Keratinocyte (primary cell): Measurements from ENCODE around the gene PDE10A. TPM values are rescaled to one million over a fixed set of nuclear protein-coding genes. Genes with fewer than 3 reads are reported as not detected.
A peak's percentile ranks its signal among the peaks of the same experiment; 100 is the strongest.

Experiments
- DNase-seq: peaks from one replicate; pipeline ENCODE4 v3.0.0-alpha.2; 2011; ENCODE audit warnings: low read depth, missing footprints, low spot score
- FAIRE-seq: peaks from 2 replicates; lab custom pipeline; 2011; peaks lifted over from hg19 to GRCh38; lab: Jason Lieb, UNC
- H2AFZ ChIP-seq: 2 replicates; pipeline ENCODE4 v1.6.0; 2012; ENCODE audit warnings: low read length, control low read depth, inconsistent platforms; ENCODE audit not compliant: control insufficient read depth
- H3K27ac ChIP-seq: 2 replicates; pipeline ENCODE4 v1.5.1; 2011; ENCODE audit warnings: low read length; ENCODE audit not compliant: control insufficient read depth, insufficient read depth
- H3K27me3 ChIP-seq: 3 replicates; pipeline ENCODE4 v1.6.0; 2011; ENCODE audit warnings: low read length; ENCODE audit not compliant: control insufficient read depth, insufficient read depth; ENCODE audit errors: extremely low read depth
- H3K36me3 ChIP-seq, 2 experiments: 2 replicates in 1 of 2; 3 replicates in 1 of 2; pipeline ENCODE4 v1.5.1; 2011; ENCODE audit warnings: low read length in 2 of 2, mild to moderate bottlenecking in 1 of 2; ENCODE audit not compliant: control insufficient read depth in 2 of 2, insufficient read depth in 2 of 2; ENCODE audit errors: extremely low read depth in 1 of 2
- H3K4me1 ChIP-seq: 3 replicates; pipeline ENCODE4 v1.5.1; 2011; ENCODE audit warnings: low read length; ENCODE audit not compliant: control insufficient read depth, insufficient read depth; ENCODE audit errors: extremely low read depth
- H3K4me2 ChIP-seq: 3 replicates; pipeline ENCODE4 v1.6.0; 2011; ENCODE audit warnings: low read depth, low read length; ENCODE audit not compliant: control insufficient read depth, insufficient read depth; ENCODE audit errors: extremely low read depth
- H3K4me3 ChIP-seq, 3 experiments: fragments of 200-600 bp in 1 of 3; sonication (generic) in 1 of 3; 2 replicates in 2 of 3; 3 replicates in 1 of 3; pipeline ENCODE4 v1.5.1; 2011 to 2016; ENCODE audit warnings: low read length in 3 of 3, mild to moderate bottlenecking in 3 of 3, control low read depth in 2 of 3, inconsistent platforms in 1 of 3, low read depth in 1 of 3, mixed read lengths in 1 of 3, mixed run types in 1 of 3, moderate library complexity in 1 of 3; ENCODE audit not compliant: control insufficient read depth in 2 of 3, insufficient read depth in 2 of 3; ENCODE audit errors: extremely low read depth in 1 of 3
- H3K79me2 ChIP-seq: 2 replicates; pipeline ENCODE4 v1.6.0; 2012; ENCODE audit warnings: low read length; ENCODE audit not compliant: control insufficient read depth, insufficient read depth
- H3K9ac ChIP-seq: 3 replicates; pipeline ENCODE4 v1.6.0; 2011; ENCODE audit warnings: low read length; ENCODE audit not compliant: control insufficient read depth, insufficient read depth; ENCODE audit errors: extremely low read depth
- H3K9me1 ChIP-seq: 3 replicates; pipeline ENCODE4 v1.6.0; 2011; ENCODE audit warnings: low read length; ENCODE audit not compliant: control insufficient read depth, insufficient read depth; ENCODE audit errors: extremely low read depth
- H3K9me3 ChIP-seq: 2 replicates; pipeline ENCODE4 v1.5.1; 2012; ENCODE audit warnings: low read depth, low read length; ENCODE audit not compliant: control insufficient read depth
- H4K20me1 ChIP-seq: 3 replicates; pipeline ENCODE4 v1.6.0; 2011; ENCODE audit warnings: low read length; ENCODE audit not compliant: control insufficient read depth, insufficient read depth; ENCODE audit errors: extremely low read depth
- CTCF ChIP-seq, 3 experiments: IDR thresholded peaks in 1 of 3; conservative IDR thresholded peaks in 1 of 3; optimal IDR thresholded peaks in 1 of 3; 2 replicates in 2 of 3; 3 replicates in 1 of 3; pipeline versions ENCODE3 to v1.5.1; 2011; ENCODE audit warnings: low read length in 3 of 3, mild to moderate bottlenecking in 3 of 3, moderate library complexity in 2 of 3, control low read depth in 1 of 3, inconsistent platforms in 1 of 3; ENCODE audit not compliant: insufficient read depth in 2 of 3; ENCODE audit errors: extremely low read depth in 1 of 3
- EZH2 ChIP-seq: IDR thresholded peaks from one replicate; pipeline ENCODE4 v1.6.1; 2012; ENCODE audit warnings: inconsistent platforms, mild to moderate bottlenecking, low read length, moderate library complexity
- dilution Hi-C: fragments of 300-500 bp; cut with MboI; formaldehyde crosslinking; loops from one replicate; pipeline ENCODE4 v1.7.0; 2020; ENCODE audit warnings: low sequenced_read_pairs; ENCODE audit not compliant: extremely low pct_ligation_motif_present
- polyA minus RNA-seq, 3 experiments: library from RNA; depleted of rRNA, polyadenylated mRNA; stranded (reverse); fragments of >200 nt; gene quantifications; 1 replicate in 1 of 3; 2 replicates in 1 of 3; 3 replicates in 1 of 3; pipeline ENCODE4 v1.2.3, GENCODE V29; 2011
- polyA plus RNA-seq, 5 experiments: library from polyadenylated mRNA; depleted of rRNA in 3 of 5; stranded (reverse) in 3 of 5; stranded (forward) in 1 of 5; unstranded in 1 of 5; fragments of >200 nt; gene quantifications; 1 replicate in 1 of 5; 2 replicates in 3 of 5; 3 replicates in 1 of 5; pipeline versions ENCODE4 v1.2.1 to v1.2.3, GENCODE V29; 2011 to 2012; ENCODE audit warnings: missing spikeins in 2 of 5, low read depth in 1 of 5, low replicate concordance in 1 of 5

The PDE10A gene
- not detected in 3 replicates for polyA plus RNA-seq
- polyA plus RNA-seq (2011; ENCODE audit: low read depth), result not detected
- not detected in 2 replicates for polyA plus RNA-seq (2011; cell fraction: cytosol; rRNA removed)
- polyA plus RNA-seq (2011; cell fraction: nucleus; rRNA removed), result 0.13 TPM in 1 of 2 replicates, not detected in the other
- not detected in 2 replicates for polyA plus RNA-seq (2012; ENCODE audit: low replicate concordance)
- polyA minus RNA-seq, result not detected in 3 replicates
- polyA minus RNA-seq (2011; cell fraction: cytosol; rRNA and poly(A)+ RNA removed), result 3.8 TPM
- polyA minus RNA-seq (2011; cell fraction: nucleus; rRNA and poly(A)+ RNA removed), result 0.53 and 1.2 TPM in 2 replicates

- no peak within 1 kb of the TSS for H3K4me2 ChIP-seq
- no peak within 1 kb of the TSS for H3K9ac ChIP-seq
- no peaks in the 10 kb centered on the region for H3K36me3 ChIP-seq
- H2AFZ ChIP-seq, result no peak within 1 kb of the TSS
- no peaks in the 10 kb centered on the region for H4K20me1 ChIP-seq
- H3K27me3 ChIP-seq, result peaks cover 55% of the 10 kb centered on the region
- H3K4me3 ChIP-seq, result no peak within 1 kb of the TSS
- no peaks in the 10 kb centered on the region for H3K9me3 ChIP-seq
- TF ChIP-seq EZH2, result peak; percentile 40
- no peak for TF ChIP-seq CTCF (optimal IDR thresholded peaks at IDR 0.05 in 1 of 3, IDR thresholded peaks at IDR 0.05 in 1 of 3, conservative IDR thresholded peaks at IDR 0.05 in 1 of 3; ENCODE audit: extremely low read depth in 1 of 3, insufficient read depth in 2 of 3, low read length in 3 of 3)
- FAIRE-seq (no peak), DNase-seq (no peak)
- dilution Hi-C loops, result no loop called here
- no peaks in the 10 kb centered on the region for H3K4me1 ChIP-seq
- no peak within 1 kb of the TSS for H3K27ac ChIP-seq
- H3K9me1 ChIP-seq, result no peaks in the 10 kb centered on the region
- H3K79me2 ChIP-seq, result no peaks in the 10 kb centered on the region
These were observed at the start of gene PDE10A for GRCh38 chr6:165662749-165663376. Gene PDE10A, minus strand, starts transcription at chr6:165663241. Its CDS starts 430 bp downstream, at chr6:165662811.

DNA sequence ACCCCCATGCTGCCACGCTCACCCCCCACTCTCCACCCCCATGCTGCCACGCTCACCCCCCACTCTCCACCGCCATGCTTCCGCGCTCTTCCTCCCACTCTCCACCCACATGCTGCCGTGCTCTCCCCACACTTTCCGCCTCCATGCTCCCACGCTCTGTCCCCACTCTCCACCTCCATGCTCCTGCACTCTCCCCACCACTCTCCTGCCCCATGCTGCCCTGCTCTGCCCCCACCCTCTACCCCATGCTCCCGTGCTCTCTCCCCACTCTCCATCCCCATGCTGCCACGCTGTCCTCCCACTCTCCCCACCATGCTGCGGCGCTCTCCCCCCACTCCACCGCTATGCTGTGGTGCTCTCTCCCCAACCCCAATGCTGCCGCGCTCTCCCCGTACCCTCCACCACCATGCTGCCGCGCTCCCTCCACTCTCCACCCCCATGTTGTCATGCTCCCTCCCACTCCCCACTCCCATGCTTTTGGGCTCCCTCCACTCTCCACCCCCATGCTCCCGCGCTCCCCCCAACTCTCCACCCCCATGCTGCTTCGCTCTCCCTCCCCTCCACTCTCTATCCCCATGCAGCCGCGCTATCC, 46.0 kb upstream of the PDE10A start:
- H3K9me1 ChIP-seq, result no peaks in the 10 kb centered on the region
- TF ChIP-seq EZH2 (no peak), CTCF (optimal IDR thresholded peaks at IDR 0.05 in 1 of 3, IDR thresholded peaks at IDR 0.05 in 1 of 3, conservative IDR thresholded peaks at IDR 0.05 in 1 of 3; ENCODE audit: extremely low read depth in 1 of 3, insufficient read depth in 2 of 3, low read length in 3 of 3) (no peak)
- no peak for DNase-seq
- H3K79me2 ChIP-seq, result no peaks in the 10 kb centered on the region
- no peaks in the 10 kb centered on the region for H3K4me1 ChIP-seq
- dilution Hi-C loops, result no loop called here
- no peak for FAIRE-seq
- H3K9me3 ChIP-seq, result peaks cover 9% of the 10 kb centered on the region
- H4K20me1 ChIP-seq, result no peaks in the 10 kb centered on the region
- H2AFZ ChIP-seq, result no peak overlapping the region
- no peak overlapping the region for H3K4me3 ChIP-seq
- no peak overlapping the region for H3K4me2 ChIP-seq
- no peaks in the 10 kb centered on the region for H3K36me3 ChIP-seq
- no peak overlapping the region for H3K27ac ChIP-seq
- no peak overlapping the region for H3K9ac ChIP-seq
- H3K27me3 ChIP-seq, result no peaks in the 10 kb centered on the region
